Fibroblast of lung (primary cell): Measurements from ENCODE around the gene TMEM106C.

Experiments
- EZH2 ChIP-seq: IDR thresholded peaks from 2 replicates; pipeline ENCODE4 v1.5.1; 2012; ENCODE audit warnings: low read length, control low read depth, mild to moderate bottlenecking; ENCODE audit errors: missing control alignments
- TF ChIP-seq, protein P1 (sequence below), 2 donors: IDR thresholded peaks in 1 of 2; conservative IDR thresholded peaks in 1 of 2; 1 replicate in 1 of 2; 2 replicates in 1 of 2; pipeline ENCODE4 v1.5.1; 2011 to 2012; ENCODE audit warnings: low read length in 2 of 2, control low read depth in 1 of 2, inconsistent platforms in 1 of 2, low read depth in 1 of 2, mild to moderate bottlenecking in 1 of 2

- TF ChIP-seq, protein P1, sequence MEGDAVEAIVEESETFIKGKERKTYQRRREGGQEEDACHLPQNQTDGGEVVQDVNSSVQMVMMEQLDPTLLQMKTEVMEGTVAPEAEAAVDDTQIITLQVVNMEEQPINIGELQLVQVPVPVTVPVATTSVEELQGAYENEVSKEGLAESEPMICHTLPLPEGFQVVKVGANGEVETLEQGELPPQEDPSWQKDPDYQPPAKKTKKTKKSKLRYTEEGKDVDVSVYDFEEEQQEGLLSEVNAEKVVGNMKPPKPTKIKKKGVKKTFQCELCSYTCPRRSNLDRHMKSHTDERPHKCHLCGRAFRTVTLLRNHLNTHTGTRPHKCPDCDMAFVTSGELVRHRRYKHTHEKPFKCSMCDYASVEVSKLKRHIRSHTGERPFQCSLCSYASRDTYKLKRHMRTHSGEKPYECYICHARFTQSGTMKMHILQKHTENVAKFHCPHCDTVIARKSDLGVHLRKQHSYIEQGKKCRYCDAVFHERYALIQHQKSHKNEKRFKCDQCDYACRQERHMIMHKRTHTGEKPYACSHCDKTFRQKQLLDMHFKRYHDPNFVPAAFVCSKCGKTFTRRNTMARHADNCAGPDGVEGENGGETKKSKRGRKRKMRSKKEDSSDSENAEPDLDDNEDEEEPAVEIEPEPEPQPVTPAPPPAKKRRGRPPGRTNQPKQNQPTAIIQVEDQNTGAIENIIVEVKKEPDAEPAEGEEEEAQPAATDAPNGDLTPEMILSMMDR (conservative IDR thresholded peaks at IDR 0.05 in 1 of 2, IDR thresholded peaks at IDR 0.05 in 1 of 2; ENCODE audit: low read depth in 1 of 2, low read length in 2 of 2): no peak
- TF ChIP-seq EZH2: no peak
These were observed 13.8 kb downstream of the TMEM106C start for GRCh38 chr12:47977046-47977771.
